H1 (cell line): ENCODE data around the gene MAGOHB. TPM values are rescaled to one million over a fixed set of nuclear protein-coding genes. Genes with fewer than 3 reads are reported as not detected.

Experiments
- SUZ12 ChIP-seq: fragments of 200-600 bp; sonication (generic); IDR thresholded peaks from 2 replicates; pipeline ENCODE4 v1.6.1; 2012; ENCODE audit warnings: mild to moderate bottlenecking, inconsistent platforms, low read length, moderate library complexity, mixed read lengths
- polyA plus RNA-seq, 7 experiments: library from polyadenylated mRNA; depleted of rRNA in 3 of 7; stranded (reverse) in 5 of 7; unstranded in 2 of 7; fragments of >200 nt in 5 of 7; fragments of 200-250 nt in 2 of 7; gene quantifications; 1 replicate in 5 of 7; 2 replicates in 1 of 7; 4 replicates in 1 of 7; pipeline versions ENCODE4 v1.2.1 to v1.2.3, GENCODE V29; 2011 to 2013; ENCODE audit warnings: missing spikeins in 2 of 7, mixed read lengths in 2 of 7
- total RNA-seq: library from RNA; stranded (reverse); fragmentation: NEBNext Ultra II Directional; extraction: Animal tissue kit (Norgen Biotek cat#: 25700); gene quantifications from 2 replicates; pipeline ENCODE4 v1.2.1, GENCODE V29; 2021

Gene MAGOHB
- total and polyA plus RNA-seq, 2 of the 8 experiments (the other 6 are each of a cell fraction or from before 2014, with no cell fraction given) = 21.5 to 53.7 TPM

GRCh38 chr12:10618338-10618987 lies 5.1 kb upstream of the MAGOHB start (continued):
- TF ChIP-seq SUZ12 = no peak
